SK-N-SH treated with all-trans-retinoic acid at 6 μM for 48 hours (cell line): ENCODE data around the gene SLC26A2.
A peak's percentile ranks its signal among the peaks of the same experiment; 100 is the strongest.

Experiments
- ATAC-seq: fragments of 200-7000 bp; cut with Tn5 transposase; 3 replicates; pipeline ENCODE4 v1.9.1; 2020; ENCODE audit warnings: mild to moderate bottlenecking, moderate library complexity
- ARNTL ChIP-seq: fragments of 450-650 bp; formaldehyde crosslinking; IDR thresholded peaks from 2 replicates; pipeline ENCODE4 v1.5.0; 2020; ENCODE audit warnings: low read depth, mild to moderate bottlenecking, moderate library complexity, borderline replicate concordance
- BACH2 ChIP-seq: fragments of 250-450 bp; sonication (Bioruptor Pico); IDR thresholded peaks from 2 replicates; pipeline ENCODE4 v1.9.0; 2021; ENCODE audit warnings: mild to moderate bottlenecking, borderline replicate concordance
- CSDC2 ChIP-seq: fragments of 250-450 bp; sonication (Bioruptor Pico); IDR thresholded peaks from 2 replicates; pipeline ENCODE4 v1.5.0; 2020; ENCODE audit warnings: mild to moderate bottlenecking, moderate library complexity
- ESRRG ChIP-seq: fragments of 250-450 bp; sonication (Bioruptor Pico); IDR thresholded peaks from 2 replicates; pipeline ENCODE4 v1.6.1; 2021; ENCODE audit warnings: mild to moderate bottlenecking
- GLIS3 ChIP-seq: fragments of 250-450 bp; sonication (Bioruptor Pico); IDR thresholded peaks from 2 replicates; pipeline ENCODE4 v1.5.0; 2020; ENCODE audit warnings: mild to moderate bottlenecking, moderate library complexity
- OSR1 ChIP-seq: fragments of 250-450 bp; sonication (Bioruptor Pico); IDR thresholded peaks from 2 replicates; pipeline ENCODE4 v1.8.0; 2022; ENCODE audit warnings: moderate library complexity, mild to moderate bottlenecking, inconsistent platforms
- PPARA ChIP-seq: fragments of 250-450 bp; sonication (Bioruptor Pico); IDR thresholded peaks from 2 replicates; pipeline ENCODE4 v1.5.0; 2020; ENCODE audit warnings: mild to moderate bottlenecking, borderline replicate concordance
- RARB ChIP-seq: fragments of 250-450 bp; sonication (Bioruptor Pico); IDR thresholded peaks from 2 replicates; pipeline ENCODE4 v1.8.0; 2021; ENCODE audit warnings: mild to moderate bottlenecking, moderate library complexity
- SNAI2 ChIP-seq: fragments of 250-450 bp; sonication (Bioruptor Pico); IDR thresholded peaks from 2 replicates; pipeline ENCODE4 v1.5.0; 2020; ENCODE audit warnings: mild to moderate bottlenecking, moderate library complexity
- TOX ChIP-seq: fragments of 250-450 bp; sonication (Bioruptor Pico); IDR thresholded peaks from 2 replicates; pipeline ENCODE4 v1.8.0; 2021; ENCODE audit warnings: mild to moderate bottlenecking, moderate library complexity, borderline replicate concordance
- ZC3H10 ChIP-seq: fragments of 250-450 bp; sonication (Bioruptor Pico); IDR thresholded peaks from 2 replicates; pipeline ENCODE4 v1.5.1; 2021; ENCODE audit warnings: mild to moderate bottlenecking, moderate library complexity
- ZFP3 ChIP-seq: fragments of 250-450 bp; sonication (Bioruptor Pico); IDR thresholded peaks from 2 replicates; pipeline ENCODE4 v1.5.0; 2020; ENCODE audit warnings: mild to moderate bottlenecking, moderate library complexity
- ZFP30 ChIP-seq: fragments of 450-650 bp; formaldehyde crosslinking; IDR thresholded peaks from 2 replicates; pipeline ENCODE4 v1.5.0; 2022; ENCODE audit warnings: mild to moderate bottlenecking, moderate library complexity
- ZNF565 ChIP-seq: fragments of 450-650 bp; formaldehyde crosslinking; conservative IDR thresholded peaks from 2 replicates; pipeline ENCODE4 v1.5.0; 2020; ENCODE audit warnings: low read depth, mild to moderate bottlenecking, moderate library complexity
- ZNF70 ChIP-seq: fragments of 450-650 bp; formaldehyde crosslinking; IDR thresholded peaks from 2 replicates; pipeline ENCODE4 v1.5.0; 2020; ENCODE audit warnings: mild to moderate bottlenecking, moderate library complexity
- ZNF8 ChIP-seq: fragments of 450-650 bp; formaldehyde crosslinking; IDR thresholded peaks from 2 replicates; pipeline ENCODE4 v1.5.0; 2020; ENCODE audit warnings: mild to moderate bottlenecking, moderate library complexity
- TF ChIP-seq, protein P1 (sequence below): fragments of 250-450 bp; sonication (Bioruptor Pico); IDR thresholded peaks from 2 replicates; pipeline ENCODE4 v1.5.1; 2020; ENCODE audit warnings: low read depth, mild to moderate bottlenecking, moderate library complexity
- TF ChIP-seq, protein P2 (sequence below): fragments of 250-450 bp; sonication (Bioruptor Pico); IDR thresholded peaks from 2 replicates; pipeline ENCODE4 v1.5.0; 2020; ENCODE audit warnings: mild to moderate bottlenecking, moderate library complexity
- TF ChIP-seq, protein P3 (sequence below): fragments of 250-450 bp; sonication (Bioruptor Pico); IDR thresholded peaks from 2 replicates; pipeline ENCODE4 v1.5.1; 2021; ENCODE audit warnings: mild to moderate bottlenecking, moderate library complexity
- TF ChIP-seq, protein P4 (sequence below): fragments of 250-450 bp; sonication (Bioruptor Pico); IDR thresholded peaks from 2 replicates; pipeline ENCODE4 v1.8.0; 2020; ENCODE audit warnings: mild to moderate bottlenecking, moderate library complexity, borderline replicate concordance
- TF ChIP-seq, protein P5 (sequence below): fragments of 250-450 bp; sonication (Bioruptor Pico); IDR thresholded peaks from 2 replicates; pipeline ENCODE4 v1.8.0; 2021; ENCODE audit warnings: low read depth, mild to moderate bottlenecking, moderate library complexity, borderline replicate concordance

The SLC26A2 gene

DNA sequence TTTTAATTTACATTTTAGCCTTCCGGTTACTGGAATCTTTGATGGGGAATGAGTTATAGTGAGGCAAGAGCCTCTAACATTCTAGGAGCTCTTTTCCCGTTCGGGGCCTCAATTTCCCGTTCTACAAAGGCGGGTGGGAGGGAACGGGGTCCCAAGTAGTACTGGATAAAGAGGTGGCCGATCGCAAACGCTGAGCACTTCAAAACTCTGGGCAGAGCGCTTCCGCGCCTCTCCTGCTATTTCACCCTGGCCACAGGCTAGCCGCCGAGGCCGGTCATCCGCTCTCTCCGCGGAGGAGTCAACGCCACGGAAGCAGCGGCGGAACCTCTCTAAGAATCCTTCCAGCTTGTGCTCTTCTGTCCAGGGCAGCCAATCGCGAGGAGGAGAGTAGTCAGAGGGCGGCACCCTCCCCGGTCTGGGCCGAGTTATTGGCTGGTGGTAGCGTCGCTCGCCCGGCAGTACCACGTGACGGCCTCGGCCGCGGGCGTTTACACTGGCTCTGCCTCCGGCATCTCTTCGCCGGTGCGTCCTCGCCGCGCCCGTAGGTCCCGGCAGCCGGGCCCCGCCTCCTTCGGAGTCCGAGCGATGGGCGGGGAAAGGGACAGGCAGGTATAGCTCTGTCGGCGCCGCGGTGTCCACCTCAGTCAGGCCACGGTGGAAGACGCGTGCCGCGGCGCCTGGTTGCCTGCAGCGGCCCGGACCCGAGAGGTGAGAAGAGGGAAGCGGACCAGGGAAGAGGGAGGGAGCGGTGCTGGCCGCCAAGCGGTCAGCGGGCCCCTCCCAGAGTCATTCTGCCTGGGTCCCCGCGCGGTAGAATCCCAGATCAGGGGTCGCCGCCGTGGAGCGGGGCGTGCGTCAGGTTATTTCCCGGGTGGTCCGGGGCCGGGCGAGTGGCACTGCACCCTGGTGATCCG, at the start of gene SLC26A2:
SLC26A2 (plus strand) TSS at position 487 of the 914 bp plus-strand sequence. CDS start 16,895 bp downstream, outside the sequence.
- TF ChIP-seq, protein P1, sequence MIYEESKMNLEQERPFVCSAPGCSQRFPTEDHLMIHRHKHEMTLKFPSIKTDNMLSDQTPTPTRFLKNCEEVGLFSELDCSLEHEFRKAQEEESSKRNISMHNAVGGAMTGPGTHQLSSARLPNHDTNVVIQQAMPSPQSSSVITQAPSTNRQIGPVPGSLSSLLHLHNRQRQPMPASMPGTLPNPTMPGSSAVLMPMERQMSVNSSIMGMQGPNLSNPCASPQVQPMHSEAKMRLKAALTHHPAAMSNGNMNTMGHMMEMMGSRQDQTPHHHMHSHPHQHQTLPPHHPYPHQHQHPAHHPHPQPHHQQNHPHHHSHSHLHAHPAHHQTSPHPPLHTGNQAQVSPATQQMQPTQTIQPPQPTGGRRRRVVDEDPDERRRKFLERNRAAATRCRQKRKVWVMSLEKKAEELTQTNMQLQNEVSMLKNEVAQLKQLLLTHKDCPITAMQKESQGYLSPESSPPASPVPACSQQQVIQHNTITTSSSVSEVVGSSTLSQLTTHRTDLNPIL (CRISPR knock-in tag), result no peak
- TF ChIP-seq ZNF70 (CRISPR knock-in tag) (no peak), ZC3H10 (CRISPR knock-in tag) (no peak), ESRRG (CRISPR knock-in tag) (no peak), ZFP3 (no peak), ARNTL (CRISPR knock-in tag) (no peak), CSDC2 (CRISPR knock-in tag) (no peak), PPARA (CRISPR knock-in tag) (no peak), ZNF565 (CRISPR knock-in tag) (no peak), TOX (no peak), OSR1 (CRISPR knock-in tag) (no peak), BACH2 (CRISPR knock-in tag) (no peak)
- TF ChIP-seq, protein P2, sequence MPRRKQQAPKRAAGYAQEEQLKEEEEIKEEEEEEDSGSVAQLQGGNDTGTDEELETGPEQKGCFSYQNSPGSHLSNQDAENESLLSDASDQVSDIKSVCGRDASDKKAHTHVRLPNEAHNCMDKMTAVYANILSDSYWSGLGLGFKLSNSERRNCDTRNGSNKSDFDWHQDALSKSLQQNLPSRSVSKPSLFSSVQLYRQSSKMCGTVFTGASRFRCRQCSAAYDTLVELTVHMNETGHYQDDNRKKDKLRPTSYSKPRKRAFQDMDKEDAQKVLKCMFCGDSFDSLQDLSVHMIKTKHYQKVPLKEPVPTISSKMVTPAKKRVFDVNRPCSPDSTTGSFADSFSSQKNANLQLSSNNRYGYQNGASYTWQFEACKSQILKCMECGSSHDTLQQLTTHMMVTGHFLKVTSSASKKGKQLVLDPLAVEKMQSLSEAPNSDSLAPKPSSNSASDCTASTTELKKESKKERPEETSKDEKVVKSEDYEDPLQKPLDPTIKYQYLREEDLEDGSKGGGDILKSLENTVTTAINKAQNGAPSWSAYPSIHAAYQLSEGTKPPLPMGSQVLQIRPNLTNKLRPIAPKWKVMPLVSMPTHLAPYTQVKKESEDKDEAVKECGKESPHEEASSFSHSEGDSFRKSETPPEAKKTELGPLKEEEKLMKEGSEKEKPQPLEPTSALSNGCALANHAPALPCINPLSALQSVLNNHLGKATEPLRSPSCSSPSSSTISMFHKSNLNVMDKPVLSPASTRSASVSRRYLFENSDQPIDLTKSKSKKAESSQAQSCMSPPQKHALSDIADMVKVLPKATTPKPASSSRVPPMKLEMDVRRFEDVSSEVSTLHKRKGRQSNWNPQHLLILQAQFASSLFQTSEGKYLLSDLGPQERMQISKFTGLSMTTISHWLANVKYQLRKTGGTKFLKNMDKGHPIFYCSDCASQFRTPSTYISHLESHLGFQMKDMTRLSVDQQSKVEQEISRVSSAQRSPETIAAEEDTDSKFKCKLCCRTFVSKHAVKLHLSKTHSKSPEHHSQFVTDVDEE (CRISPR knock-in tag), result no peak
- TF ChIP-seq, protein P3, sequence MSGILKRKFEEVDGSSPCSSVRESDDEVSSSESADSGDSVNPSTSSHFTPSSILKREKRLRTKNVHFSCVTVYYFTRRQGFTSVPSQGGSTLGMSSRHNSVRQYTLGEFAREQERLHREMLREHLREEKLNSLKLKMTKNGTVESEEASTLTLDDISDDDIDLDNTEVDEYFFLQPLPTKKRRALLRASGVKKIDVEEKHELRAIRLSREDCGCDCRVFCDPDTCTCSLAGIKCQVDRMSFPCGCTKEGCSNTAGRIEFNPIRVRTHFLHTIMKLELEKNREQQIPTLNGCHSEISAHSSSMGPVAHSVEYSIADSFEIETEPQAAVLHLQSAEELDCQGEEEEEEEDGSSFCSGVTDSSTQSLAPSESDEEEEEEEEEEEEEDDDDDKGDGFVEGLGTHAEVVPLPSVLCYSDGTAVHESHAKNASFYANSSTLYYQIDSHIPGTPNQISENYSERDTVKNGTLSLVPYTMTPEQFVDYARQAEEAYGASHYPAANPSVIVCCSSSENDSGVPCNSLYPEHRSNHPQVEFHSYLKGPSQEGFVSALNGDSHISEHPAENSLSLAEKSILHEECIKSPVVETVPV, result no peak
- peak; percentile 98 for ATAC-seq

DNA sequence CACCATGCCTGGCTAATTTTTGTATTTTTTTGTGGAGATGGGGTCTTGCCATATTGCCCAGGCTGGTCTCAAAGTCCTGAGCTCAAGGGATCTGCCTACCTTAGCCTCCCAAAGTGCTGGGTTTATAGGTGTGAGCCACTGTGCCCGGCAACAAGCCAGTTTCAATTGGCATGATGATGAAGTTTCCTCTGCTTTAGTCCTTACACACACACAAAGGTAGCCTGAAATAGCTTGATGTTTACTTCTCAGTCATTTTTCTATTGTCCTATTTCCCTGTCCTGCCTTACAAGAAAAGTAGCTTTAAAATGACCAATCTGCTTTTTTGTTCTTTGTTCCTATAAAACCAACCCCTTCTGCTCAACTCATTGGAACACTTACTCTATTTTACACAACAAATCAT, 49.5 kb upstream of the SLC26A2 start:
- no peak for ATAC-seq

DNA sequence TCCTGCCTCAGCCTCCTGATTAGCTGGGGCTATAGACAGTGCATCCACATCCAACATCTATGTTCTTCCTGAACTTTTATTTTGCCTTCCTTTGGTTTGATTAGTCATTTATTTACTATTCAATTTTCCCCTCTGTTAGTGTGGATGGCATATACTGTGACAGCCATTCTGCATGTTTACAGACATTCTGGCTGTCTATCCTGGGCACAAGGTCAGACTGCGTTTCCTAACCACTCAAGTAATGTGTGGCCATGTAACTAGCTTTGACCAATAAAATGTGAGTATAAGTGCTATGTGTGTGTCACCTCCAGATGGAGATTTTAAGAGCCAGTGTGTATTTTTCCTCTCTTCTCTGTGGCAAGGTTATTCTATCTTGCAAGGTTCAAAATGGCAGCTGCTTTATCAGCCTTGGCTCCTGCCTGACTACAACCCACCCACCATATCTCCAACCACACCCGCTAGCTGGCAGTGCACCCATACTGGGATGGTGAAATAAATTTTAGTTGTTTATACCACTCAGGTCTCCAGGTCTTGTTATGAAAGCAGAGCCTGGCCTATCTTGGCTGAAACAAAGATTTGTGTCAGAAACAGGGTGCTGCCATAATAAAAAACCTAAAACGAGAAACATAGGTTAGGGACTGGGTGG, 48.2 kb upstream of the SLC26A2 start:
- no peak for ATAC-seq
- TF ChIP-seq SNAI2 (CRISPR knock-in tag) (no peak), ZFP3 (no peak), ZNF565 (CRISPR knock-in tag) (no peak), ZNF70 (CRISPR knock-in tag) (no peak), ARNTL (CRISPR knock-in tag) (no peak), ZFP30 (CRISPR knock-in tag) (no peak), GLIS3 (CRISPR knock-in tag) (no peak), PPARA (CRISPR knock-in tag) (no peak), RARB (CRISPR knock-in tag) (no peak)
- TF ChIP-seq, protein P4, sequence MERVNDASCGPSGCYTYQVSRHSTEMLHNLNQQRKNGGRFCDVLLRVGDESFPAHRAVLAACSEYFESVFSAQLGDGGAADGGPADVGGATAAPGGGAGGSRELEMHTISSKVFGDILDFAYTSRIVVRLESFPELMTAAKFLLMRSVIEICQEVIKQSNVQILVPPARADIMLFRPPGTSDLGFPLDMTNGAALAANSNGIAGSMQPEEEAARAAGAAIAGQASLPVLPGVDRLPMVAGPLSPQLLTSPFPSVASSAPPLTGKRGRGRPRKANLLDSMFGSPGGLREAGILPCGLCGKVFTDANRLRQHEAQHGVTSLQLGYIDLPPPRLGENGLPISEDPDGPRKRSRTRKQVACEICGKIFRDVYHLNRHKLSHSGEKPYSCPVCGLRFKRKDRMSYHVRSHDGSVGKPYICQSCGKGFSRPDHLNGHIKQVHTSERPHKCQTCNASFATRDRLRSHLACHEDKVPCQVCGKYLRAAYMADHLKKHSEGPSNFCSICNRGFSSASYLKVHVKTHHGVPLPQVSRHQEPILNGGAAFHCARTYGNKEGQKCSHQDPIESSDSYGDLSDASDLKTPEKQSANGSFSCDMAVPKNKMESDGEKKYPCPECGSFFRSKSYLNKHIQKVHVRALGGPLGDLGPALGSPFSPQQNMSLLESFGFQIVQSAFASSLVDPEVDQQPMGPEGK (CRISPR knock-in tag), result no peak
- TF ChIP-seq, protein P5, sequence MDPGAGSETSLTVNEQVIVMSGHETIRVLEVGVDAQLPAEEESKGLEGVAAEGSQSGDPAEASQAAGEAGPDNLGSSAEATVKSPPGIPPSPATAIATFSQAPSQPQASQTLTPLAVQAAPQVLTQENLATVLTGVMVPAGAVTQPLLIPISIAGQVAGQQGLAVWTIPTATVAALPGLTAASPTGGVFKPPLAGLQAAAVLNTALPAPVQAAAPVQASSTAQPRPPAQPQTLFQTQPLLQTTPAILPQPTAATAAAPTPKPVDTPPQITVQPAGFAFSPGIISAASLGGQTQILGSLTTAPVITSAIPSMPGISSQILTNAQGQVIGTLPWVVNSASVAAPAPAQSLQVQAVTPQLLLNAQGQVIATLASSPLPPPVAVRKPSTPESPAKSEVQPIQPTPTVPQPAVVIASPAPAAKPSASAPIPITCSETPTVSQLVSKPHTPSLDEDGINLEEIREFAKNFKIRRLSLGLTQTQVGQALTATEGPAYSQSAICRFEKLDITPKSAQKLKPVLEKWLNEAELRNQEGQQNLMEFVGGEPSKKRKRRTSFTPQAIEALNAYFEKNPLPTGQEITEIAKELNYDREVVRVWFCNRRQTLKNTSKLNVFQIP (CRISPR knock-in tag), result no peak
- TF ChIP-seq, protein P3, result no peak

More for the DNA sequence above, 49.5 kb upstream of the SLC26A2 start:
- TF ChIP-seq ZNF70 (CRISPR knock-in tag) (no peak), SNAI2 (CRISPR knock-in tag) (no peak), ZNF8 (CRISPR knock-in tag) (no peak), OSR1 (CRISPR knock-in tag) (no peak)
